ENCODE results near the gene RHPN2.

DNA sequence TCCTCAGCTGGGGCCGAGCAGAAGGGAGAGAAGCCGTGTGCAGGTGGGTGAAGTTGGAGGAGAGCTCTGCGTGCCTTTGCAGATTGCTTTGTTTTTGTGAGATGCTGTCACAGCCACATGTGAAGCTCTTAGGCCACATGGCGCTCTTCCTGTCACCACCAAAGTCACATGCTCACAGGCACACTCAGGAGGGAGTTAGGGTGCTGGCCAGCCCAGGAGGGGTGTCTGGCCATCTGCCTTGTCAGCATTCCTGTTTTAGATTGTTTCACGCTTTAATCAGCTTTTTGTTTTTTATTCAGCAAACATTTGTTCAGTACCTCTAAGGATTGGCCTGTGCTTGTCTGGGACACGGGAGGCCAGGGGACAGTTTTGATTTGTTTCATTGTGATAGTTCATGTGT lies 38.2 kb upstream of the RHPN2 start:
- TF ChIP-seq, protein P1, sequence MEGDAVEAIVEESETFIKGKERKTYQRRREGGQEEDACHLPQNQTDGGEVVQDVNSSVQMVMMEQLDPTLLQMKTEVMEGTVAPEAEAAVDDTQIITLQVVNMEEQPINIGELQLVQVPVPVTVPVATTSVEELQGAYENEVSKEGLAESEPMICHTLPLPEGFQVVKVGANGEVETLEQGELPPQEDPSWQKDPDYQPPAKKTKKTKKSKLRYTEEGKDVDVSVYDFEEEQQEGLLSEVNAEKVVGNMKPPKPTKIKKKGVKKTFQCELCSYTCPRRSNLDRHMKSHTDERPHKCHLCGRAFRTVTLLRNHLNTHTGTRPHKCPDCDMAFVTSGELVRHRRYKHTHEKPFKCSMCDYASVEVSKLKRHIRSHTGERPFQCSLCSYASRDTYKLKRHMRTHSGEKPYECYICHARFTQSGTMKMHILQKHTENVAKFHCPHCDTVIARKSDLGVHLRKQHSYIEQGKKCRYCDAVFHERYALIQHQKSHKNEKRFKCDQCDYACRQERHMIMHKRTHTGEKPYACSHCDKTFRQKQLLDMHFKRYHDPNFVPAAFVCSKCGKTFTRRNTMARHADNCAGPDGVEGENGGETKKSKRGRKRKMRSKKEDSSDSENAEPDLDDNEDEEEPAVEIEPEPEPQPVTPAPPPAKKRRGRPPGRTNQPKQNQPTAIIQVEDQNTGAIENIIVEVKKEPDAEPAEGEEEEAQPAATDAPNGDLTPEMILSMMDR (IDR thresholded peaks at IDR 0.05) = no peak
- TF ChIP-seq POLR2A (IDR thresholded peaks at IDR 0.05) (no peak), EP300 (IDR thresholded peaks at IDR 0.05) (no peak)
